ENCODE data around the gene CPVL. TPM values are rescaled to one million over a fixed set of nuclear protein-coding genes. Genes with fewer than 3 reads are reported as not detected.

CPVL gene
- total and polyA plus RNA-seq, 2 of the 4 experiments (the other 2 are of a cell fraction): not detected

GRCh38 chr7:29140873-29141468 is 5.4 kb downstream of the CPVL start:
- H4K20me1 ChIP-seq (ENCODE audit: insufficient read depth, low read length): no peaks in the 10 kb centered on the region
- ChIA-PET POLR2A (ENCODE audit: unreplicated experiment) (no interaction called here), CTCF (no interaction called here)
- H3K9me1 ChIP-seq (ENCODE audit: insufficient read depth, low read length): no peaks in the 10 kb centered on the region
- H3K18ac ChIP-seq (ENCODE audit: low read depth, low read length): no peak overlapping the region
- TF ChIP-seq NFE2L2 (IDR thresholded peaks at IDR 0.05; ENCODE audit: low read depth, low read length) (no peak), BHLHE40 (IDR thresholded peaks at IDR 0.05; ENCODE audit: low read depth, low read length) (no peak), FOS (IDR thresholded peaks at IDR 0.05; ENCODE audit: low read depth, low read length) (no peak), SMC3 (IDR thresholded peaks at IDR 0.05; ENCODE audit: low read depth, low read length) (no peak)
- intact Hi-C loops (cut with micrococcal nuclease) (no loop called here), in situ Hi-C loops (cut with MboI; ENCODE audit: low sequenced_read_pairs) (no loop called here), dilution Hi-C loops (cut with HindIII; ENCODE audit: low sequenced_read_pairs, unreplicated experiment) (no loop called here)
- no peak overlapping the region for H3K9ac ChIP-seq (ENCODE audit: low read depth, low read length)
- no peak for ATAC-seq (ENCODE audit: low read depth)
- H4K91ac ChIP-seq (ENCODE audit: insufficient read depth, low read depth, low read length): no peak overlapping the region
- no CpG with 5 or more reads among the region's 7 CpGs for WGBS, 2 experiments (ENCODE audit: extremely low coverage in 2 of 2, insufficient read length in 1 of 2)
- no peak overlapping the region for H3K14ac ChIP-seq (replicated peaks; ENCODE audit: low read depth, low read length)
- H3K23ac ChIP-seq (ENCODE audit: low read depth, low read length): no peak overlapping the region
- no peak overlapping the region for H2AFZ ChIP-seq (replicated peaks; ENCODE audit: low read length, poor library complexity)
- no peak overlapping the region for H3K4me2 ChIP-seq (ENCODE audit: low read depth, low read length)
- H3K79me1 ChIP-seq (ENCODE audit: low read depth in 1 of 2, low read length in 2 of 2): no peaks in the 10 kb centered on the region
- H2BK15ac ChIP-seq (ENCODE audit: low read depth, low read length): no peak overlapping the region
- no peak overlapping the region for H2BK5ac ChIP-seq (ENCODE audit: low read depth, low read length, poor library complexity, severe bottlenecking)
- H3K56ac ChIP-seq (ENCODE audit: extremely low read depth, insufficient read depth, low read length): no peak overlapping the region
- no peak overlapping the region for H3K4ac ChIP-seq (ENCODE audit: low read depth, low read length)
- no peaks in the 10 kb centered on the region for H3K4me1 ChIP-seq (ENCODE audit: control insufficient read depth, insufficient read depth, low read length)
- H3K27me3 ChIP-seq (ENCODE audit: control insufficient read depth, insufficient read depth, low read length): peaks cover 6% of the 10 kb centered on the region
- H2BK20ac ChIP-seq (ENCODE audit: low read depth, low read length): no peak overlapping the region
- no peaks in the 10 kb centered on the region for H3K36me3 ChIP-seq (ENCODE audit: control insufficient read depth, insufficient read depth, low read length)
- no peak overlapping the region for H3K27ac ChIP-seq (ENCODE audit: insufficient read depth, low read length)
- no TSS peak for BruUV-seq (replicated peaks)
- no peak overlapping the region for H2AK5ac ChIP-seq (ENCODE audit: low read depth, low read length)
- no peak overlapping the region for H2BK120ac ChIP-seq (ENCODE audit: low read depth, low read length)
- no peak overlapping the region for H3K4me3 ChIP-seq (ENCODE audit: insufficient read depth, low read depth, low read length)
- no peak overlapping the region for H2AK9ac ChIP-seq (replicated peaks; ENCODE audit: low read depth, low read length, poor library complexity)
- H4K5ac ChIP-seq (ENCODE audit: low read depth, low read length): no peak overlapping the region
- no peak overlapping the region for H4K8ac ChIP-seq (ENCODE audit: low read depth in 2 of 2, low read length in 2 of 2)
- no peak for DNase-seq
- H3K9me3 ChIP-seq (ENCODE audit: control insufficient read depth, insufficient read depth, low read length): no peaks in the 10 kb centered on the region

Measured in IMR-90 (cell line).